Neural cell (in vitro differentiated cells): ENCODE data around the gene ASMTL.
A peak's percentile ranks its signal among the peaks of the same experiment; 100 is the strongest.

ENCODE experiments used
- EP300 ChIP-seq: fragments of 450-650 bp; conservative IDR thresholded peaks from 2 replicates; pipeline ENCODE4 v1.6.1; 2014; ENCODE audit warnings: antibody characterized with exemption, mild to moderate bottlenecking, moderate library complexity; ENCODE audit not compliant: poor library complexity, severe bottlenecking
- EZH2 ChIP-seq: fragments of 200-600, 300-800 bp; shearing (Covaris generic), sonication (generic); IDR thresholded peaks from 2 replicates; pipeline ENCODE4 v1.6.1; 2014; ENCODE audit warnings: antibody characterized with exemption, low read length, borderline replicate concordance, mild to moderate bottlenecking; ENCODE audit not compliant: insufficient read depth, poor library complexity, severe bottlenecking
- MXI1 ChIP-seq: fragments of 450-650 bp; conservative IDR thresholded peaks from 2 replicates; pipeline ENCODE4 v1.6.1; 2014; ENCODE audit warnings: antibody characterized with exemption, mild to moderate bottlenecking; ENCODE audit not compliant: poor library complexity, severe bottlenecking
- POLR2AphosphoS5 ChIP-seq: IDR thresholded peaks from 2 replicates; pipeline ENCODE4 v1.6.1; 2012
- RAD21 ChIP-seq: fragments of 450-650 bp; conservative IDR thresholded peaks from 2 replicates; pipeline ENCODE4 v1.6.1; 2014; ENCODE audit warnings: antibody characterized with exemption, mild to moderate bottlenecking, moderate library complexity
- SMC3 ChIP-seq: fragments of 450-650 bp; conservative IDR thresholded peaks from 2 replicates; pipeline ENCODE4 v1.6.1; 2014; ENCODE audit warnings: antibody characterized with exemption, mild to moderate bottlenecking, moderate library complexity; ENCODE audit not compliant: poor library complexity
- TAF1 ChIP-seq: IDR thresholded peaks from 2 replicates; pipeline ENCODE4 v1.6.1; 2012; ENCODE audit warnings: low read depth
- TF ChIP-seq, protein P1 (sequence below): fragments of 450-650 bp; IDR thresholded peaks from 2 replicates; pipeline ENCODE4 v1.5.1; 2014; ENCODE audit warnings: antibody characterized with exemption, mild to moderate bottlenecking, moderate library complexity; ENCODE audit not compliant: poor library complexity, severe bottlenecking
- TF ChIP-seq, protein P2 (sequence below): IDR thresholded peaks from 2 replicates; pipeline ENCODE4 v1.6.1; 2012; ENCODE audit warnings: borderline replicate concordance

DNA sequence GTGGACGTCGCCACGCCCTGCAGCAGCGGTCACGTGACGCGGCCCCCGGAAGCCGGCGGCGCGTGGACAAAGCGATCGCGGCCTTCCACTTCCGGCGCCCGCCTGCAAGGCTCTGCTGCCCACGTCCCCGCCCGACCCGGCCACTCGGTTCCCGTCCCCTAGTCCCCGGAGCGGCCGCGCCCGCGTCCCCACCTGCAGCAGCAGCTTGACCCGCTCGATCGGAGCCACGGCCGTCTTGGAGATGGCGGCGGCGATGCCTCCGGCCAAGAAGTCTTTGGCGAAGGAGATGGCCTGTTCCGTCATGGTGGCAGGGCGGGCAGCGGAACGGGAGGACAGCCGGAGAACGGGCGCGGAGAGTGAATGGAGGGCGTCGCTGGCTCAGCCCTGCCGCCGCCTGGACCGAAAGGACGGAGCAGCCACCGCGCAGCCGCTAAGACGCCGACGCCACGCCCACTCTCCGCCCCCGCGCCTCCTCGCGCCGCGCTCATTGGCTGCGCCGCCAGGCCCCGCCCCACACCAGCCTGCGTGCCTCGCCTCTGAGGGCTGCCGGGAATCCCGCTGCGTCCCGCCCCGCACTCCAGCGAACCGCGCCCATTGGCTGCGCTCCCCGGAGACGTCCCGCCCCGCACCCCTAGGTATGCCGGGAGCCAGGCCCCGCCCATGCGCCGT is 60.9 kb downstream of the ASMTL start, which contains the start of gene SLC25A6:
- TF ChIP-seq, protein P1, sequence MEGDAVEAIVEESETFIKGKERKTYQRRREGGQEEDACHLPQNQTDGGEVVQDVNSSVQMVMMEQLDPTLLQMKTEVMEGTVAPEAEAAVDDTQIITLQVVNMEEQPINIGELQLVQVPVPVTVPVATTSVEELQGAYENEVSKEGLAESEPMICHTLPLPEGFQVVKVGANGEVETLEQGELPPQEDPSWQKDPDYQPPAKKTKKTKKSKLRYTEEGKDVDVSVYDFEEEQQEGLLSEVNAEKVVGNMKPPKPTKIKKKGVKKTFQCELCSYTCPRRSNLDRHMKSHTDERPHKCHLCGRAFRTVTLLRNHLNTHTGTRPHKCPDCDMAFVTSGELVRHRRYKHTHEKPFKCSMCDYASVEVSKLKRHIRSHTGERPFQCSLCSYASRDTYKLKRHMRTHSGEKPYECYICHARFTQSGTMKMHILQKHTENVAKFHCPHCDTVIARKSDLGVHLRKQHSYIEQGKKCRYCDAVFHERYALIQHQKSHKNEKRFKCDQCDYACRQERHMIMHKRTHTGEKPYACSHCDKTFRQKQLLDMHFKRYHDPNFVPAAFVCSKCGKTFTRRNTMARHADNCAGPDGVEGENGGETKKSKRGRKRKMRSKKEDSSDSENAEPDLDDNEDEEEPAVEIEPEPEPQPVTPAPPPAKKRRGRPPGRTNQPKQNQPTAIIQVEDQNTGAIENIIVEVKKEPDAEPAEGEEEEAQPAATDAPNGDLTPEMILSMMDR, result peak; percentile 48
- TF ChIP-seq EP300, result no peak
- TF ChIP-seq MXI1, result peak; percentile 93
- peak; percentile 40 for TF ChIP-seq RAD21
- TF ChIP-seq POLR2AphosphoS5, result peak; percentile 97
- TF ChIP-seq, protein P2, sequence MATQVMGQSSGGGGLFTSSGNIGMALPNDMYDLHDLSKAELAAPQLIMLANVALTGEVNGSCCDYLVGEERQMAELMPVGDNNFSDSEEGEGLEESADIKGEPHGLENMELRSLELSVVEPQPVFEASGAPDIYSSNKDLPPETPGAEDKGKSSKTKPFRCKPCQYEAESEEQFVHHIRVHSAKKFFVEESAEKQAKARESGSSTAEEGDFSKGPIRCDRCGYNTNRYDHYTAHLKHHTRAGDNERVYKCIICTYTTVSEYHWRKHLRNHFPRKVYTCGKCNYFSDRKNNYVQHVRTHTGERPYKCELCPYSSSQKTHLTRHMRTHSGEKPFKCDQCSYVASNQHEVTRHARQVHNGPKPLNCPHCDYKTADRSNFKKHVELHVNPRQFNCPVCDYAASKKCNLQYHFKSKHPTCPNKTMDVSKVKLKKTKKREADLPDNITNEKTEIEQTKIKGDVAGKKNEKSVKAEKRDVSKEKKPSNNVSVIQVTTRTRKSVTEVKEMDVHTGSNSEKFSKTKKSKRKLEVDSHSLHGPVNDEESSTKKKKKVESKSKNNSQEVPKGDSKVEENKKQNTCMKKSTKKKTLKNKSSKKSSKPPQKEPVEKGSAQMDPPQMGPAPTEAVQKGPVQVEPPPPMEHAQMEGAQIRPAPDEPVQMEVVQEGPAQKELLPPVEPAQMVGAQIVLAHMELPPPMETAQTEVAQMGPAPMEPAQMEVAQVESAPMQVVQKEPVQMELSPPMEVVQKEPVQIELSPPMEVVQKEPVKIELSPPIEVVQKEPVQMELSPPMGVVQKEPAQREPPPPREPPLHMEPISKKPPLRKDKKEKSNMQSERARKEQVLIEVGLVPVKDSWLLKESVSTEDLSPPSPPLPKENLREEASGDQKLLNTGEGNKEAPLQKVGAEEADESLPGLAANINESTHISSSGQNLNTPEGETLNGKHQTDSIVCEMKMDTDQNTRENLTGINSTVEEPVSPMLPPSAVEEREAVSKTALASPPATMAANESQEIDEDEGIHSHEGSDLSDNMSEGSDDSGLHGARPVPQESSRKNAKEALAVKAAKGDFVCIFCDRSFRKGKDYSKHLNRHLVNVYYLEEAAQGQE, result peak; percentile 88
- TF ChIP-seq SMC3, result no peak
- no peak for TF ChIP-seq EZH2
- TF ChIP-seq TAF1, result peak; percentile 82
